Sigmoid colon (tissue), 4 donors: ENCODE measurements around the gene IMPA2.

Source experiments
- EP300 ChIP-seq, 4 donors: sonication (generic); formaldehyde crosslinking; IDR thresholded peaks; one replicate each; pipeline ENCODE4 v1.6.1; 2017; ENCODE audit warnings: antibody characterized with exemption in 4 of 4
- TF ChIP-seq, protein P1 (sequence below), 4 experiments: fragments of 450-650 bp in 3 of 4; fragments of 200-600 bp in 1 of 4; IDR thresholded peaks; one replicate each; pipeline ENCODE4 v1.5.1; 2016 to 2019; ENCODE audit warnings: antibody characterized with exemption in 4 of 4, mild to moderate bottlenecking in 3 of 4, moderate library complexity in 2 of 4

DNA sequence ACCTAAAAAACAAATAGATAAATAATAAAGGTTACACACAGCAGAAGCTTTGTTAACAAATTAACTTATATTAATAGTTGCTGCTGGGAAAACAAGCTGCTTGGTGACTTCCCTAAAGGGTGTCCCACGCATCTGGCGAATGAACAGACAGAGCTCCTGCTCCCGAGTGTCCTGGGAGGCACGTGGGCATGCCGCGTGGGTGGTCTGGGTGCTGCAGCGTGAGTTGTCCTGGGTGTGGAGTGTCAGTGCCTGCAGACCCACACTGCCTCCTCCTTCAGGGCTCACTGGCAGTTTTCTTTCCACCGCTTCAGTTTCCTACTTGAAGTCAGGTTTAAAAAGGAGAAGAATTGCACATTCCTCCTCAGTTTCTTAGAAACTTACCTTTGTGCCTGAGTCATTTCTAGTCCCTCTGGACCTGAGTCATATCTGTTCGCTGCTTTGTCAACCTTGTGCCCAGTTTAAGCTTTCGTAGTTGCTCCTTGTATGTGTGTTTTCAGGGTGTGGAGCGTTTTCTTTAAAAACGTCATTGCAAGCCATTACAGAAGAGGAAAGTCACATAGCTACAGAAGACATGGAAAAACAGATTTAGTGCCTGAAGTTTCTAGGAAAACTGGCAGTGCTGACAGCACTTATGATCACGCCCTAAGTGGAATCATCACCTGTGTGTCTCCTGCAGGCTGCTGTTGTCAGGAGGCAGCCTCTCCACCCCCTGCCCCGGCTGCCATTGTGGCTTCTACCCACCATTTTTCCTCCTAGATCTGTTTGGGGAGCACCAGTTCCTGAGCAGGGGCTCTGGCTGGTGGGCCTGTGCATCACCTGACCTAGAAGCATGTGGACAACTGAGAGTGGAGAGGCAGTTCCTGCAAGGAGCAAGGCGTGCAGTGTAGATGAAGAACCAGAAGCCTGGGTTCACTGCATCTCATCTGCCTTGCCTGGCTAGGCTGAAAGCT, 24.5 kb downstream of the IMPA2 start:
- no peak for TF ChIP-seq EP300 (IDR thresholded peaks at IDR 0.05)
- TF ChIP-seq, protein P1, sequence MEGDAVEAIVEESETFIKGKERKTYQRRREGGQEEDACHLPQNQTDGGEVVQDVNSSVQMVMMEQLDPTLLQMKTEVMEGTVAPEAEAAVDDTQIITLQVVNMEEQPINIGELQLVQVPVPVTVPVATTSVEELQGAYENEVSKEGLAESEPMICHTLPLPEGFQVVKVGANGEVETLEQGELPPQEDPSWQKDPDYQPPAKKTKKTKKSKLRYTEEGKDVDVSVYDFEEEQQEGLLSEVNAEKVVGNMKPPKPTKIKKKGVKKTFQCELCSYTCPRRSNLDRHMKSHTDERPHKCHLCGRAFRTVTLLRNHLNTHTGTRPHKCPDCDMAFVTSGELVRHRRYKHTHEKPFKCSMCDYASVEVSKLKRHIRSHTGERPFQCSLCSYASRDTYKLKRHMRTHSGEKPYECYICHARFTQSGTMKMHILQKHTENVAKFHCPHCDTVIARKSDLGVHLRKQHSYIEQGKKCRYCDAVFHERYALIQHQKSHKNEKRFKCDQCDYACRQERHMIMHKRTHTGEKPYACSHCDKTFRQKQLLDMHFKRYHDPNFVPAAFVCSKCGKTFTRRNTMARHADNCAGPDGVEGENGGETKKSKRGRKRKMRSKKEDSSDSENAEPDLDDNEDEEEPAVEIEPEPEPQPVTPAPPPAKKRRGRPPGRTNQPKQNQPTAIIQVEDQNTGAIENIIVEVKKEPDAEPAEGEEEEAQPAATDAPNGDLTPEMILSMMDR (IDR thresholded peaks at IDR 0.05): no peak
